GM12875 (cell line): ENCODE data around the gene HTD2.
"Not testable (repeated sequence)": the region's sequence is repeated elsewhere in the genome, so short reads cannot be mapped to it uniquely, and the experiment has no call there.

Source experiments
- H3K4me3 ChIP-seq: one replicate; pipeline ENCODE4 v1.5.1; 2011; ENCODE audit warnings: low read depth, low read length, control low read depth
- TF ChIP-seq, protein P1 (sequence below): IDR thresholded peaks from 2 replicates; pipeline ENCODE4 v1.5.1; 2011; ENCODE audit warnings: low read depth, mild to moderate bottlenecking, control low read depth, inconsistent platforms, low read length, moderate library complexity, borderline replicate concordance; ENCODE audit not compliant: insufficient read depth

The HTD2 gene

DNA sequence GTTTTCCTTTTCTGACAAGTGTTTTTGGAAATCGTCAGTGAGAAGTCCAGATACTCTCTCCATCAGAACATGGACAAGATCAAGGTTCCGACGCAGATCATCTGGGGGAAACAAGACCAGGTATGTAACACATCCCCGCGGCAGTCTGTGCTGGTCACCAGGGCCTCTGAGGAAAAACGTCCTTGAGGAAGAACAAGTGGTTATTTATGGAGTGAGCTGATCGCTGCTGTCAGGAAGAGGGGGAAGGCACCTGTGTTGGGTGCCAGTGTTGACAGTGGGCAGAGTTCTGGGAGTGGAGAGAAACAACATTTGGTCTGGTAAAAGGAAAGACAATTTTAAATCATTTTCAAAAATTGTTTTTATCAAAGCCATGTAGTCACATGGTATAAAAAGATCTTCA lies 21.0 kb upstream of the HTD2 start:
- no peak overlapping the region for H3K4me3 ChIP-seq
- TF ChIP-seq, protein P1, sequence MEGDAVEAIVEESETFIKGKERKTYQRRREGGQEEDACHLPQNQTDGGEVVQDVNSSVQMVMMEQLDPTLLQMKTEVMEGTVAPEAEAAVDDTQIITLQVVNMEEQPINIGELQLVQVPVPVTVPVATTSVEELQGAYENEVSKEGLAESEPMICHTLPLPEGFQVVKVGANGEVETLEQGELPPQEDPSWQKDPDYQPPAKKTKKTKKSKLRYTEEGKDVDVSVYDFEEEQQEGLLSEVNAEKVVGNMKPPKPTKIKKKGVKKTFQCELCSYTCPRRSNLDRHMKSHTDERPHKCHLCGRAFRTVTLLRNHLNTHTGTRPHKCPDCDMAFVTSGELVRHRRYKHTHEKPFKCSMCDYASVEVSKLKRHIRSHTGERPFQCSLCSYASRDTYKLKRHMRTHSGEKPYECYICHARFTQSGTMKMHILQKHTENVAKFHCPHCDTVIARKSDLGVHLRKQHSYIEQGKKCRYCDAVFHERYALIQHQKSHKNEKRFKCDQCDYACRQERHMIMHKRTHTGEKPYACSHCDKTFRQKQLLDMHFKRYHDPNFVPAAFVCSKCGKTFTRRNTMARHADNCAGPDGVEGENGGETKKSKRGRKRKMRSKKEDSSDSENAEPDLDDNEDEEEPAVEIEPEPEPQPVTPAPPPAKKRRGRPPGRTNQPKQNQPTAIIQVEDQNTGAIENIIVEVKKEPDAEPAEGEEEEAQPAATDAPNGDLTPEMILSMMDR, result no peak

DNA sequence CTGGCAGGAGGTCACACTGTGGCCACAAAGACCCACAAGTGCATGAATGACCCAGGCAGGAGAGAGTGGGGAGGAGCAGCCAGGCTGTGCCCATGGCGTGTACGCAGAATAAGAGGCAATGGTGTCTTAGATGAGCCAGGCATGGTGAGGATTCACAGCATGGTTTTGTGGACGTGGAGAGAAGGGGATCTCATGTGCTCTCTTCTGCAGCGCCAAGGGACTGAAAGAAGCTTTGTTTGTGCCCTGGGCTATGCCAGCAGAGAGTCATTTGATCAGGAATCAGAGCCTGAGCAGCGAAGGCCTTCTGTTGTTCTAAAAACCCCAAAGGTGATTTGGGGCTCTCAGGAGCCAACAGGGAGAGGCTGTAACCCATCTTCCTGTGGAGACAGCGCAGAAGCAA lies 19.0 kb upstream of the HTD2 start:
- H3K4me3 ChIP-seq, result no peak overlapping the region
- TF ChIP-seq, protein P1, result no peak

DNA sequence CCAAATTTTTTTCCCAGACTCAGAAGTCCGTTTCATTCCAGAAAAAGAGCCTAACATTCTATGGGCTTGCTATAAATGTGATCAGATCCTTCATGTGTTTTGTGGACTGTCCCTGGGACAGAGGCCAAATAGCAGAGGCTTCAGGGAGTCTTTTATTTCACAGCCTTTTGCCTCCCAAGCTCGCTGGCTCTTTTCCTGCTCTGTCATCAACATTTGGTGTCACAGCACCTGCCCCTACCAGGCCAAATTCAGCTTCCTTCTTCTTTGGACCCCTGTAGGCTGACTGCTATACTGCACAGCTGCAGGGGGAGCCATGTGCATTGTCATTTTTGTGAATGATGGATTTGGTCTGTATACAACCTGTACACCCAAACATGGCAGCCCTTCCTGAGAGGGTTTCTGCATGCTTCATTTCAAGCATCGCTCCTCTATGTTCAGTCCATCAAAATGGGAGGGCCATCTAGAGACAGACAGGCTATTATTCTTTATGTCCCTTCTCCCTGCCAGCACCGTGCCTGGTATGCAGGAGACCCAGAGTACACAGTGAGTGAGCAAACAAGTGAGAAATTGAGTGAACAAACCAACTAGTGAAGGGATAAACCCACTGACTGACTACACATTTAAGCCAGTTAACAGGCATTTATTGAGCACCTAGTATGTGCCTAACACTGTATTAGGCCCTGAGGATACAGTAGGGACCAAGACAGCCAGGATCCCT lies 18.1 kb upstream of the HTD2 start:
- H3K4me3 ChIP-seq, result no peak overlapping the region
- TF ChIP-seq, protein P1, result peak; percentile 9; the same call in 1 of the 2 replicates

DNA sequence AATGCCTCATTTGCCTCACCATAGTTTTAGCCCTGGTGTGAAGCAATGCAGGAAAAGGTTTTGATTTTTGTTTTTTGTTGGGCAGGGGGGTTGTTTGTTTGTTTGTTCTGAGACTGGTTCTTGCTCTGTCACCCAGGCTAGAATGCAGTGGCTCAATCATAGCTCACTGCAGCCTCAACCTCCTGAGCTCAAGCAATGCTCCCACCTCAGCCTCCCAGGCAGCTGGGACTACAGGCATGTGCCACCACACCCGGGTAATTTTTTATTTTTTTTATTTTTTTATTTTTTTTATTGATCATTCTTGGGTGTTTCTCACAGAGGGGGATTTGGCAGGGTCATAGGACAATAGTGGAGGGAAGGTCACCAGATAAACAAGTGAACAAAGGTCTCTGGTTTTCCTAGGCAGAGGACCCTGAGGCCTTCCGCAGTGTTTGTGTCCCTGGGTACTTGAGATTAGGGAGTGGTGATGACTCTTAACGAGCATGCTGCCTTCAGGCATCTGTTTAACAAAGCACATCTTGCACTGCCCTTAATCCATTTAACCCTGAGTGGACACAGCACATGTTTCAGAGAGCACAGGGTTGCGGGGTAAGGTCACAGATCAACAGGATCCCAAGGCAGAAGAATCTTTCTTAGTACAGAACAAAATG lies 17.2 kb upstream of the HTD2 start:
- not testable (repeated sequence) for H3K4me3 ChIP-seq

DNA sequence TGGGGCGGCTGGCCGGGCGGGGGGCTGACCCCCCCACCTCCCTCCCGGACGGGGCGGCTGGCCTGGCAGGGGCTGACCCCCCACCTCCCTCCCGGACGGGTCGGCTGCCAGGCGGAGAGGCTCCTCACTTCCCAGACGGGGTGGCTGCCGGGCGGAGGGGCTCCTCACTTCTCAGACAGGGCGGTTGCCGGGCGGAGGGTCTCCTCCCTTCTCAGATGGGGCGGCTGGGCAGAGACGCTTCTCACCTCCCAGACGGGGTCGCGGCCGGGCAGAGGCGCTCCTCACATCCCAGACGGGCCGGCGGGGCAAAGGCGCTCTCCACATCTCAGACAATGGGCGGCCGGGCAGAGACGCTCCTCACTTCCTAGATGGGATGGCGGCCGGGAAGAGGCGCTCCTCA lies 15.9 kb upstream of the HTD2 start:
- H3K4me3 ChIP-seq, result not testable (repeated sequence)

DNA sequence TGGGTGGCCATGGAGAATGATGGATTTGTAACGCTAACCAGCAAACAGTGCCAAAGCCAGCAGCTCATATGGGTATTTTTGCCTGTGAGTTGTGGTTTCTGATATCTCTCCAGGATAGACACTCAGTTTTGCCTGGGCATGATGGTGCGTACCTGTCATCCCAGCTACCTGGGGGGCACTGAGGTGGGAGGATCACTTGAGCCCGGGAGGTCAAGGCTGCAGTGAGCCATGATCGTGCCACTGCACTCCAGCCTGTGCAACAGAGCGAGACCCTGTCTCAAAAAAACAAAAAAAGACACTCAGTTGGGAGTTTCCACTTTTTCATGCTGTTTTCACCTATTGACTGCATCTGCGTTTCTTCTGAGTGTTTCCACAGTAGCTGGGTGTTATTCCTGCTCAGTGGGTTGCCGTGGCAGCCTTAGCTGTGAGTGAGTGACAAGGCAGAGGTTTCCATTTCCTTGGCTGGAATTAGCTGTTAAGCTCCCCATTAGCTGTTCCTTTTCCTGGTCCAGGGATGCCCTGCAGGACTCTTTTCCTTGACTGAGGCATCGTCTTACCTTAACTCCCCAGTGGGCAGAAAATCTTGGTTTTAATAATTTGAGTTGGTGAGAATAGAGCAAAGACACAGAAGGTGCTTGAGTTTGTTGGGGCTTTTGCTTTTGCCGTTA lies 14.5 kb upstream of the HTD2 start:
- H3K4me3 ChIP-seq, result no peak overlapping the region
- TF ChIP-seq, protein P1, result no peak

DNA sequence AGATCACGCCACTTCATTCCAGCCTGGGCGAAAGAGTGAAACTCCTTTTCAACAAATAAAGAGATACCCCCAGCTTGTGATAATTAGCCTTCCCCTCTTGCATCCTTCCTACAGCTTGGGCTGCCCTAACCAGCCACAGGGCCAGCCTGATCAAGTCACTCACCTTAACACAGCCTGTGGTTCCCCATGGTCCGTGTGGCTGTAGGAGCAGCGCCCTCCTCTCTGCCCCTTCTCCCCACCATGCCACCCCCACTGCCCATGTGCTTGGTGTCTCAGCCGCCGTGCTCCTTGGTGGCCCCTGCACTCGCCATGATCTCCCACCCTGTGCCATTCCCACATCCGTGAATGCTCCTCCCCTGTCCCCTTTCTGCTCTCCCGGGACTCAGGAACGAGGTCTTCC lies 13.5 kb upstream of the HTD2 start:
- H3K4me3 ChIP-seq, result no peak overlapping the region
- TF ChIP-seq, protein P1, result no peak

DNA sequence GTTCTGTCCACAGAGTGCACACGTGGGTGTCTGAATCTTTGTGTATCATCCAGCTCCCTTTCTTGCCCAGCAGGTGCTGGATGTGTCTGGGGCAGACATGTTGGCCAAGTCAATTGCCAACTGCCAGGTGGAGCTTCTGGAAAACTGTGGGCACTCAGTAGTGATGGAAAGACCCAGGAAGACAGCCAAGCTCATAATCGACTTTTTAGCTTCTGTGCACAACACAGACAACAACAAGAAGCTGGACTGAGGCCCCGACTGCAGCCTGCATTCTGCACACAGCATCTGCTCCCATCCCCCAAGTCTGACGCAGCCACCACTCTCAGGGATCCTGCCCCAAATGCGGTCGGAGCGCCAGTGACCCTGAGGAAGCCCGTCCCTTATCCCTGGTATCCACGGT lies 12.8 kb upstream of the HTD2 start:
- TF ChIP-seq, protein P1, result no peak

More for the DNA sequence above, 12.8 kb upstream of the HTD2 start:
- H3K4me3 ChIP-seq, result no peak overlapping the region
